Measurements from ENCODE around the gene MTHFS.

- TF ChIP-seq L3MBTL2 (conservative IDR thresholded peaks at IDR 0.05) (no peak), PKNOX1 (IDR thresholded peaks at IDR 0.05) (no peak), FOXM1 (IDR thresholded peaks at IDR 0.05; ENCODE audit: borderline replicate concordance) (no peak), TARDBP (IDR thresholded peaks at IDR 0.05) (no peak), SUZ12 (IDR thresholded peaks at IDR 0.05) (no peak), LEF1 (IDR thresholded peaks at IDR 0.05; ENCODE audit: borderline replicate concordance) (no peak), SP1 (IDR thresholded peaks at IDR 0.05) (no peak), HDGF (IDR thresholded peaks at IDR 0.05; ENCODE audit: borderline replicate concordance) (no peak), FOXA1 (IDR thresholded peaks at IDR 0.05) (no peak), ARNT (IDR thresholded peaks at IDR 0.05) (no peak), ELF4 (IDR thresholded peaks at IDR 0.05) (no peak), NFRKB (IDR thresholded peaks at IDR 0.05) (no peak)
Measured at GRCh38 chr15:79820176-79820575, 76.6 kb downstream of the MTHFS start.

Data from HEK293T (cell line).